K562 (cell line): Measurements from ENCODE around the gene IL25. TPM values are rescaled to one million over a fixed set of nuclear protein-coding genes. Genes with fewer than 3 reads are reported as not detected.

Experiments
- MAZ ChIP-seq, 2 experiments: fragments of 450-650 bp in 1 of 2; sonication (generic) in 1 of 2; formaldehyde crosslinking; IDR thresholded peaks in 1 of 2; conservative IDR thresholded peaks in 1 of 2; 2 replicates each; pipeline versions ENCODE4 v1.4.0 to v1.5.0; 2020; ENCODE audit warnings: mild to moderate bottlenecking in 1 of 2, missing genetic modification reagents in 1 of 2
- STAG1 ChIP-seq: sonication (generic); formaldehyde crosslinking; IDR thresholded peaks from 2 replicates; pipeline ENCODE4 v1.5.0; 2020; ENCODE audit warnings: missing genetic modification reagents, borderline replicate concordance
- polyA plus RNA-seq, 8 experiments: library from polyadenylated mRNA; depleted of rRNA in 4 of 8; stranded (reverse) in 5 of 8; unstranded in 3 of 8; fragments of >200 nt; fragmentation: Nextera tagmentation in 2 of 8; fragmentation: Illumina TruSeq in 1 of 8; extraction: Ambion mirVana in 2 of 8; extraction: Trizol in 1 of 8; gene quantifications; 2 replicates each; pipeline versions ENCODE4 v1.2.1 to v1.2.3, GENCODE V29; 2011 to 2014; ENCODE audit warnings: inconsistent platforms in 1 of 8, missing spikeins in 1 of 8
- total RNA-seq, 7 experiments: library from RNA; depleted of rRNA in 6 of 7; stranded (reverse); fragments of >200 nt in 6 of 7; fragmentation: Illumina TruSeq in 2 of 7; extraction: Trizol in 2 of 7; gene quantifications; 2 replicates each; pipeline versions ENCODE4 v1.2.1 to v1.2.3, GENCODE V29; 2011 to 2021; ENCODE audit warnings: low replicate concordance in 1 of 7
- TF ChIP-seq, protein P1 (sequence below): fragments of 250-450 bp; sonication (Bioruptor Pico); IDR thresholded peaks from 2 replicates; pipeline ENCODE4 v1.5.0; 2021; ENCODE audit warnings: mild to moderate bottlenecking, moderate library complexity
- TF ChIP-seq, protein P2 (sequence below): fragments of 450-650 bp; formaldehyde crosslinking; IDR thresholded peaks from 2 replicates; pipeline ENCODE4 v1.4.0; 2020; ENCODE audit warnings: mild to moderate bottlenecking, moderate library complexity
- TF ChIP-seq, protein P3 (sequence below), 3 experiments: IDR thresholded peaks in 2 of 3; conservative IDR thresholded peaks in 1 of 3; 2 replicates each; pipeline ENCODE4 v1.5.1; 2011 to 2012; ENCODE audit warnings: low read length in 3 of 3, mild to moderate bottlenecking in 3 of 3, control low read depth in 2 of 3, improper control_type of control experiment in 1 of 3, inconsistent platforms in 1 of 3, low read depth in 1 of 3, mixed read lengths in 1 of 3, moderate library complexity in 1 of 3; ENCODE audit not compliant: insufficient read depth in 2 of 3
- TF ChIP-seq, protein P4 (sequence below): sonication (generic); formaldehyde crosslinking; IDR thresholded peaks from 2 replicates; pipeline ENCODE4 v1.8.0; 2022; ENCODE audit warnings: mild to moderate bottlenecking, missing genetic modification reagents
- TF ChIP-seq, protein P5 (sequence below): fragments of 200-800 bp; sonication (Bioruptor generic); IDR thresholded peaks from 2 replicates; pipeline ENCODE4 v1.6.1; 2017; ENCODE audit warnings: missing genetic modification characterization, missing compliant biosample characterization

Gene IL25
- total and polyA plus RNA-seq, 9 of the 15 experiments (the other 6 are each of a cell fraction or from before 2014, with no cell fraction given), result not detected

DNA sequence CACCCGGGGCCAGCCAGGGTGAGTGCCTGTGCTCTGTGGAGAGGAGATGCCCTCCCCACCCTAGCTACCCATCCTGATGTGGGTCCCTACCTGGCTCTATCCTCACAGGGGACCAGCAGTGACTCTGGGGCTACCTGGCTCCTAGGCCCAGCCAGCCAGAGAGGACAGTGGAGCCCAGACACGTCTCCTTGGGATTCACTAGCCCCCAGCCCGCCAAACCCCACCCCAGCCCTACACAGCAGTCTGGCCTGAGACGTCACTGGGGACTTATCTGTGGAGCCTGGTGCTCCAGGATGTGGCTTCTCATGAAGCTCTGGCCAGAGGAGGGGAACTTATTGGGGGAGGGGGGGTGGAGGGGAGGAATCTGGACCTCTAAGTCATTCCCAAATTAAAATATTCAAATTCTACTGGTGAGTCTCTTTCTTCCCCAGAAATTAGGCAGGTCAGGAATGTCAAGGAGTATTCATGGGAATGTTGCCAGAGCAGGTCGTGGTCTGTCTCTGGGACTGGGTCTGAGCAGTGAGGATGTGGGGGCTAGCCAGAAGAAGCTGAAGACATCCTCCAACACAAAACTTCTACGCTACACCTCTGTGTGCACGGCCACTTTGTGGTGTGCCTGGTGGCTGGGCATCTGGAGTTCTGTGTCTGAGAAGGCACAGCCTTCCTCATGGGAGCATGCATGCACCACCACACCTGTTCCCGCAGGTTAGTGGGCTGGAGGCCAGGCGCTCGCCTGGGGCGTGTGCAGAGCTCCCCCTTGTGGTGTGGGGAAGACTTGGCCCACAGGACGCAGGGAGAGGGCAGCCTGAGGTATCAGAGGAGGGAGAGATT is 7.0 kb downstream of the IL25 start (continued):
- TF ChIP-seq, protein P1, sequence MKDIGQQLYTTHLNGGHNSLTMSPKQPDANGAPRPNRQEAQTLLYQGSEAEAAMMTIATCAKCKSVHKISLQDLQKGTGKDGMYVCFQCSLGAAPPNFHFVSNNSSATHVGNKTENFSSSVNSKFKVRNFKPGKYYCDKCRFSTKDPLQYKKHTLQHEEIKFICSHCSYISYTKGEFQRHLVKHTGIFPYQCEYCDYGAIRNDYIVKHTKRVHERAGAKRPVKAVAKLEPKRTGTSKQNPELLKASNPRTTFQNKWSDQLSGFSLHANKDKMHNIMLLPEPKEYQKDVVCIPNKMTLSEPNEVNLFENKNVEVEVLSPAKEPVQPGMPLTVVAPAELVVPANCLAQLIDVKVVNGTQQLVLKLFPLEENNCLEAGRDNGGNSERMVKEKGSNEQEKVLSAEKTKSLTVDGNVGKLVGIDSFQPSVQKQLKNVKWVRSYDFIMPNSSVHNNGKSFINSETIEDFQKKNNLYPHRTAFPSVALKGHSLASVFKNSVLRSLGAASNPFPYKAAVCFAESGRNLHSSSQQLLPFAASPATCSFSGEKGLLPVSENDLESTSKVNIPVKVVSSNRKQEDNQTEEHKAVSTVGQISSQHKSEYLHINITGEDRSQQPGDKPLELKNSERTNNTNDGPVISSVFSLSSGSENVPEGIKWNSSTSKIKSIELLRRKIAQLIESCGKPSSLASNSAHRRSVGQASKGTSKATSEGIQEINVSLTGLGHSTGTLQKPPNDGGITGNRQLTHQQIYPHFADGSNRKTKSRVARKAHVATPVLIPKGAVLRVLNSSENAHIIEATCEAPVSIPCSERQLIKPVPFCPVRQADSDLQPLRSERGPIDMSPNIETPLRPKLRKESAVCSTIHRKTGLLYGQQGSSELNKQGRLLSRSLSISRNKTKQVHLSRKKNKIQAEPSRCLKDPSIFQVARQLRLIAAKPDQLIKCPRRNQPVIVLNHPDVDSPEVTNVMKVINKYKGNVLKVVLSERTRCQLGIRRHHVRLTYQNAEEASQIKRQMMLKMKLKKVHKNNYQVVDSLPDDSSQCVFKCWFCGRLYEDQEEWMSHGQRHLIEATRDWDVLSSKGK (CRISPR knock-in tag), result no peak
- TF ChIP-seq MAZ (CRISPR knock-in tag; conservative IDR thresholded peaks at IDR 0.05 in 1 of 2, IDR thresholded peaks at IDR 0.05 in 1 of 2), result 0 out of 4 replicates have a peak, but pooled peaks of 1 of the 2 experiments have one; percentile 18
- TF ChIP-seq, protein P2, sequence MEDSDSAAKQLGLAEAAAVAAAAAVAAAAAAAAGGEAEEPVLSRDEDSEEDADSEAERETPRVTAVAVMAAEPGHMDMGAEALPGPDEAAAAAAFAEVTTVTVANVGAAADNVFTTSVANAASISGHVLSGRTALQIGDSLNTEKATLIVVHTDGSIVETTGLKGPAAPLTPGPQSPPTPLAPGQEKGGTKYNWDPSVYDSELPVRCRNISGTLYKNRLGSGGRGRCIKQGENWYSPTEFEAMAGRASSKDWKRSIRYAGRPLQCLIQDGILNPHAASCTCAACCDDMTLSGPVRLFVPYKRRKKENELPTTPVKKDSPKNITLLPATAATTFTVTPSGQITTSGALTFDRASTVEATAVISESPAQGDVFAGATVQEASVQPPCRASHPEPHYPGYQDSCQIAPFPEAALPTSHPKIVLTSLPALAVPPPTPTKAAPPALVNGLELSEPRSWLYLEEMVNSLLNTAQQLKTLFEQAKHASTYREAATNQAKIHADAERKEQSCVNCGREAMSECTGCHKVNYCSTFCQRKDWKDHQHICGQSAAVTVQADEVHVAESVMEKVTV, result peak; percentile 72
- TF ChIP-seq, protein P3, sequence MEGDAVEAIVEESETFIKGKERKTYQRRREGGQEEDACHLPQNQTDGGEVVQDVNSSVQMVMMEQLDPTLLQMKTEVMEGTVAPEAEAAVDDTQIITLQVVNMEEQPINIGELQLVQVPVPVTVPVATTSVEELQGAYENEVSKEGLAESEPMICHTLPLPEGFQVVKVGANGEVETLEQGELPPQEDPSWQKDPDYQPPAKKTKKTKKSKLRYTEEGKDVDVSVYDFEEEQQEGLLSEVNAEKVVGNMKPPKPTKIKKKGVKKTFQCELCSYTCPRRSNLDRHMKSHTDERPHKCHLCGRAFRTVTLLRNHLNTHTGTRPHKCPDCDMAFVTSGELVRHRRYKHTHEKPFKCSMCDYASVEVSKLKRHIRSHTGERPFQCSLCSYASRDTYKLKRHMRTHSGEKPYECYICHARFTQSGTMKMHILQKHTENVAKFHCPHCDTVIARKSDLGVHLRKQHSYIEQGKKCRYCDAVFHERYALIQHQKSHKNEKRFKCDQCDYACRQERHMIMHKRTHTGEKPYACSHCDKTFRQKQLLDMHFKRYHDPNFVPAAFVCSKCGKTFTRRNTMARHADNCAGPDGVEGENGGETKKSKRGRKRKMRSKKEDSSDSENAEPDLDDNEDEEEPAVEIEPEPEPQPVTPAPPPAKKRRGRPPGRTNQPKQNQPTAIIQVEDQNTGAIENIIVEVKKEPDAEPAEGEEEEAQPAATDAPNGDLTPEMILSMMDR (IDR thresholded peaks at IDR 0.05 in 2 of 3, conservative IDR thresholded peaks at IDR 0.05 in 1 of 3; ENCODE audit: insufficient read depth in 2 of 3, low read depth in 1 of 3, low read length in 3 of 3), result peak; percentile 86 to 93 (median 89)
- TF ChIP-seq, protein P4, sequence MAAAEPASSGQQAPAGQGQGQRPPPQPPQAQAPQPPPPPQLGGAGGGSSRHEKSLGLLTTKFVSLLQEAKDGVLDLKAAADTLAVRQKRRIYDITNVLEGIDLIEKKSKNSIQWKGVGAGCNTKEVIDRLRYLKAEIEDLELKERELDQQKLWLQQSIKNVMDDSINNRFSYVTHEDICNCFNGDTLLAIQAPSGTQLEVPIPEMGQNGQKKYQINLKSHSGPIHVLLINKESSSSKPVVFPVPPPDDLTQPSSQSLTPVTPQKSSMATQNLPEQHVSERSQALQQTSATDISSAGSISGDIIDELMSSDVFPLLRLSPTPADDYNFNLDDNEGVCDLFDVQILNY, result no peak
- TF ChIP-seq STAG1 (CRISPR knock-in tag), result peak; percentile 85; the same call in 1 of the 2 replicates
- TF ChIP-seq, protein P5, sequence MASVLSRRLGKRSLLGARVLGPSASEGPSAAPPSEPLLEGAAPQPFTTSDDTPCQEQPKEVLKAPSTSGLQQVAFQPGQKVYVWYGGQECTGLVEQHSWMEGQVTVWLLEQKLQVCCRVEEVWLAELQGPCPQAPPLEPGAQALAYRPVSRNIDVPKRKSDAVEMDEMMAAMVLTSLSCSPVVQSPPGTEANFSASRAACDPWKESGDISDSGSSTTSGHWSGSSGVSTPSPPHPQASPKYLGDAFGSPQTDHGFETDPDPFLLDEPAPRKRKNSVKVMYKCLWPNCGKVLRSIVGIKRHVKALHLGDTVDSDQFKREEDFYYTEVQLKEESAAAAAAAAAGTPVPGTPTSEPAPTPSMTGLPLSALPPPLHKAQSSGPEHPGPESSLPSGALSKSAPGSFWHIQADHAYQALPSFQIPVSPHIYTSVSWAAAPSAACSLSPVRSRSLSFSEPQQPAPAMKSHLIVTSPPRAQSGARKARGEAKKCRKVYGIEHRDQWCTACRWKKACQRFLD (CRISPR knock-in tag), result no peak
